HepG2 (cell line): Measurements from ENCODE around the gene PPA1.
"Not testable (repeated sequence)": the region's sequence is repeated elsewhere in the genome, so short reads cannot be mapped to it uniquely, and the experiment has no call there.

Experiments
- EZH2 ChIP-seq: conservative IDR thresholded peaks from 2 replicates; pipeline ENCODE4 v1.6.1; 2012; ENCODE audit warnings: mild to moderate bottlenecking, low read depth, low read length, moderate library complexity
- NFYC ChIP-seq: IDR thresholded peaks from 2 replicates; pipeline ENCODE4 v1.6.1; 2016; ENCODE audit warnings: missing genetic modification reagents, missing compliant biosample characterization
- PHF8 ChIP-seq: sonication (generic); formaldehyde crosslinking; IDR thresholded peaks from 2 replicates; pipeline ENCODE4 v1.5.0; 2020; ENCODE audit warnings: missing genetic modification reagents
- RBM39 ChIP-seq: fragments of 200-400 bp; formaldehyde crosslinking; IDR thresholded peaks from one replicate; pipeline ENCODE4 v1.6.1; 2018; ENCODE audit warnings: antibody characterized with exemption, mild to moderate bottlenecking, low read depth, low read length; ENCODE audit not compliant: poor library complexity, severe bottlenecking
- SETDB1 ChIP-seq: sonication (generic); formaldehyde crosslinking; IDR thresholded peaks from 2 replicates; pipeline ENCODE4 v1.5.1; 2020; ENCODE audit warnings: missing genetic modification reagents, mild to moderate bottlenecking, borderline replicate concordance

DNA sequence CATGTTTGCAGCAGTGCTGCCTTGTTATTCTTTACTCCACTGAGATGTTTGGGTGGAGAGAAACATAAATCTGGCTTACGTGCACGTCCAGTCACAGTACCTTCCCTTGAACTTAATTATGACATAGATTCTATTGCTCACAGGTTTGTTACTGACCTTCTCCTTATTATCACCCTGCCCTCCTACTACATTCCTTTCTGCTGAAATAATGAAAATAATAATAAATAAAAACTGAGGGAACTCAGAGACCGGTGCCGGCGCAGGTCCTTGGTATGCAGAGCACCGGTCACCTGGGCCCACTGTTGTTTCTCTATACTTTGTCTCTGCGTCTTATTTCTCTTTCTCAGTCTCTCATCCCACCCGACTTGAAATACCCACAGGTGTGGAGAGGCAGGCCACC, 24.6 kb upstream of the PPA1 start:
- TF ChIP-seq RBM39; PHF8 (CRISPR knock-in tag); SETDB1 (CRISPR knock-in tag); EZH2; NFYC (CRISPR knock-in tag): not testable (repeated sequence)
